DOHH2 (cell line): ENCODE data around the gene LINGO3.

Experiments used
- H3F3A ChIP-seq: fragments of 200-600 bp; sonication (generic), shearing (Covaris generic); 2 replicates; pipeline ENCODE4 v1.6.0; 2016; ENCODE audit warnings: antibody characterized with exemption, mild to moderate bottlenecking; ENCODE audit not compliant: control insufficient read depth, insufficient read depth
- H3K27ac ChIP-seq: fragments of 200-600 bp; sonication (generic); 2 replicates; pipeline ENCODE4 v1.5.1; 2014; ENCODE audit warnings: low read depth, mild to moderate bottlenecking, low read length, moderate library complexity
- H3K27me3 ChIP-seq: fragments of 200-600 bp; sonication (generic); 2 replicates; pipeline ENCODE4 v1.6.1; 2014; ENCODE audit warnings: mild to moderate bottlenecking, low read length, mixed read lengths; ENCODE audit not compliant: control insufficient read depth
- H3K36me3 ChIP-seq: fragments of 200-600 bp; sonication (generic); 2 replicates; pipeline ENCODE4 v1.6.1; 2014; ENCODE audit warnings: mild to moderate bottlenecking, low read length, moderate library complexity, mixed read lengths; ENCODE audit not compliant: control insufficient read depth
- H3K4me1 ChIP-seq: fragments of 200-600 bp; sonication (generic); 2 replicates; pipeline ENCODE4 v1.6.1; 2014; ENCODE audit warnings: mild to moderate bottlenecking, low read length, mixed read lengths; ENCODE audit not compliant: control insufficient read depth
- H3K4me2 ChIP-seq: fragments of 200-600 bp; sonication (generic); 2 replicates; pipeline ENCODE4 v1.6.0; 2014; ENCODE audit warnings: mild to moderate bottlenecking, low read length, moderate library complexity
- H3K4me3 ChIP-seq: fragments of 200-600 bp; sonication (generic); 2 replicates; pipeline ENCODE4 v1.5.1; 2014; ENCODE audit warnings: mild to moderate bottlenecking, low read length, mixed read lengths
- H3K79me2 ChIP-seq: fragments of 200-600 bp; sonication (generic); 2 replicates; pipeline ENCODE4 v1.6.1; 2014; ENCODE audit warnings: mild to moderate bottlenecking, low read length, mixed read lengths; ENCODE audit not compliant: control insufficient read depth
- H3K9me2 ChIP-seq: fragments of 200-600 bp; sonication (generic); replicated peaks from 2 replicates; pipeline ENCODE4 v1.6.1; 2014; ENCODE audit warnings: mild to moderate bottlenecking, low read length, mixed read lengths; ENCODE audit not compliant: control insufficient read depth
- H3K9me3 ChIP-seq: fragments of 200-600 bp; sonication (generic); 2 replicates; pipeline ENCODE4 v1.6.1; 2014; ENCODE audit warnings: antibody characterized with exemption, low read length, mixed read lengths; ENCODE audit not compliant: control insufficient read depth, insufficient read depth
- H4K20me1 ChIP-seq: fragments of 200-600 bp; sonication (generic); 2 replicates; pipeline ENCODE4 v1.6.0; 2014; ENCODE audit warnings: low read depth, mild to moderate bottlenecking, antibody characterized with exemption, low read length, moderate library complexity; ENCODE audit not compliant: control insufficient read depth, insufficient read depth
- EZH2phosphoT487 ChIP-seq: fragments of 200-600 bp; sonication (generic); IDR thresholded peaks from 2 replicates; pipeline ENCODE4 v1.6.1; 2017; ENCODE audit warnings: borderline replicate concordance, mild to moderate bottlenecking, antibody characterized with exemption, low read length, moderate library complexity, mixed read lengths
- TF ChIP-seq, protein P1 (sequence below): fragments of 200-600 bp; sonication (generic); IDR thresholded peaks from one replicate; pipeline ENCODE4 v1.5.1; 2014; ENCODE audit warnings: antibody characterized with exemption, mild to moderate bottlenecking, low read depth, low read length; ENCODE audit not compliant: poor library complexity, severe bottlenecking

Gene LINGO3

GRCh38 chr19:2306971-2307370 lies 983 bp downstream of the LINGO3 start:
- Histone ChIP-seq H3K4me3 (no peak overlapping the region), H3K9me3 (no peaks in the 10 kb centered on the region), H3F3A (peaks cover 1% of the 10 kb centered on the region; the same call in 1 of the 2 replicates), H3K4me1 (peaks cover 28% of the 10 kb centered on the region), H3K36me3 (no peaks in the 10 kb centered on the region), H3K4me2 (no peak overlapping the region), H3K27ac (no peak overlapping the region), H3K79me2 (no peaks in the 10 kb centered on the region), H3K27me3 (peaks cover 55% of the 10 kb centered on the region), H4K20me1 (no peaks in the 10 kb centered on the region), H3K9me2 (no peaks in the 10 kb centered on the region)
- TF ChIP-seq, protein P1, sequence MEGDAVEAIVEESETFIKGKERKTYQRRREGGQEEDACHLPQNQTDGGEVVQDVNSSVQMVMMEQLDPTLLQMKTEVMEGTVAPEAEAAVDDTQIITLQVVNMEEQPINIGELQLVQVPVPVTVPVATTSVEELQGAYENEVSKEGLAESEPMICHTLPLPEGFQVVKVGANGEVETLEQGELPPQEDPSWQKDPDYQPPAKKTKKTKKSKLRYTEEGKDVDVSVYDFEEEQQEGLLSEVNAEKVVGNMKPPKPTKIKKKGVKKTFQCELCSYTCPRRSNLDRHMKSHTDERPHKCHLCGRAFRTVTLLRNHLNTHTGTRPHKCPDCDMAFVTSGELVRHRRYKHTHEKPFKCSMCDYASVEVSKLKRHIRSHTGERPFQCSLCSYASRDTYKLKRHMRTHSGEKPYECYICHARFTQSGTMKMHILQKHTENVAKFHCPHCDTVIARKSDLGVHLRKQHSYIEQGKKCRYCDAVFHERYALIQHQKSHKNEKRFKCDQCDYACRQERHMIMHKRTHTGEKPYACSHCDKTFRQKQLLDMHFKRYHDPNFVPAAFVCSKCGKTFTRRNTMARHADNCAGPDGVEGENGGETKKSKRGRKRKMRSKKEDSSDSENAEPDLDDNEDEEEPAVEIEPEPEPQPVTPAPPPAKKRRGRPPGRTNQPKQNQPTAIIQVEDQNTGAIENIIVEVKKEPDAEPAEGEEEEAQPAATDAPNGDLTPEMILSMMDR = no peak
- TF ChIP-seq EZH2phosphoT487 = no peak

DNA sequence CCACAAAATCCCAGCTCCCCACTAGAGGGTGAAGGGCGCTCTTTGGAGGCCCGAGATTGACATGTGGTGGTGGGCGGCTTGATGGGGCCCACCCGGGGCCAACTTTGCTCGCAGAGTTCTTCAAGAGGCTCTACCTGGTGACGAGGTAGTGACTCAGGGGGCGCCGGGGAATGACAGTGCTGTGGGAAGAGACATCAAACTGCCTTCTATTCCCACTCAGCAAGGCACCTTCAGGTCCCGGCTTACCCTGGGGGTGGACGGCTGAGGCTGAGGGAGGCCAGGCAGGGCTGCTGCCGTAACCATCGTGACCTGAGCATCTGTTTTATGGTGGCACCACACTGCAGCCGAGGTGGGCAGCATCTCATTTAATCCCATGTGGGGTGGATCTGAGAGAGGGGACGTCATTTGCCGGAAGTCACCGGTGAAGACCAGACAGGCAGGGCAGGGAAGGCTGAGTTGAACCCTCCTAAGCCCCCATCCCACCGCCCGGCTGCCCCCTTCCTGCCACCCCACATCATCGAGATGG lies 1.6 kb downstream of the LINGO3 start:
- TF ChIP-seq EZH2phosphoT487 = no peak
- TF ChIP-seq, protein P1 = no peak
- Histone ChIP-seq H3K36me3 (no peaks in the 10 kb centered on the region), H3K27ac (no peak overlapping the region), H3K27me3 (peaks cover 55% of the 10 kb centered on the region), H3K4me2 (no peak overlapping the region), H3K9me2 (no peaks in the 10 kb centered on the region), H4K20me1 (no peaks in the 10 kb centered on the region), H3K4me1 (peaks cover 34% of the 10 kb centered on the region), H3K79me2 (no peaks in the 10 kb centered on the region), H3F3A (peaks cover 3% of the 10 kb centered on the region; the same call in 1 of the 2 replicates), H3K4me3 (no peak overlapping the region), H3K9me3 (no peaks in the 10 kb centered on the region)

GRCh38 chr19:2305452-2306280 lies 2.3 kb downstream of the LINGO3 start:
- no peaks in the 10 kb centered on the region for H3K79me2 ChIP-seq
- no peaks in the 10 kb centered on the region for H3K9me3 ChIP-seq
- peaks cover 3% of the 10 kb centered on the region; the same call in 1 of the 2 replicates for H3F3A ChIP-seq
- H3K4me3 ChIP-seq = no peak overlapping the region
- H3K27ac ChIP-seq = no peak overlapping the region
- TF ChIP-seq, protein P1 = no peak
- no peak for TF ChIP-seq EZH2phosphoT487
- H3K27me3 ChIP-seq = peaks cover 55% of the 10 kb centered on the region
- no peak overlapping the region for H3K4me2 ChIP-seq
- H4K20me1 ChIP-seq = no peaks in the 10 kb centered on the region
- H3K4me1 ChIP-seq = peaks cover 39% of the 10 kb centered on the region
- no peaks in the 10 kb centered on the region for H3K36me3 ChIP-seq
- no peaks in the 10 kb centered on the region for H3K9me2 ChIP-seq
